Activated gamma-delta T cell (primary cell): Measurements from ENCODE around the gene MXI1.
"Not testable (repeated sequence)": the region's sequence is repeated elsewhere in the genome, so short reads cannot be mapped to it uniquely, and the experiment has no call there.

ENCODE experiments used
- DNase-seq: peaks from one replicate; lab custom pipeline; 2025; lab: John Stamatoyannopoulos, UW

MXI1 gene

GRCh38 chr10:110317866-110318850 is 110.8 kb downstream of the MXI1 start:
- no peak for DNase-seq

GRCh38 chr10:110321869-110322620 is 114.6 kb downstream of the MXI1 start:
- no peak for DNase-seq

- DNase-seq: no peak
Measured at GRCh38 chr10:110323503-110323902, 116.1 kb downstream of the MXI1 start.

- no peak for DNase-seq
Measured at GRCh38 chr10:110324201-110324804, 116.9 kb downstream of the MXI1 start.

GRCh38 chr10:110324805-110325280 is 117.4 kb downstream of the MXI1 start:
- DNase-seq: no peak

GRCh38 chr10:110326351-110327032 is 119.1 kb downstream of the MXI1 start:
- DNase-seq: no peak

GRCh38 chr10:110327262-110327914 is 120.0 kb downstream of the MXI1 start:
- DNase-seq: no peak

GRCh38 chr10:110330675-110331074 is 123.3 kb downstream of the MXI1 start:
- no peak for DNase-seq

- DNase-seq: not testable (repeated sequence)
Measured at GRCh38 chr10:110331226-110331795, 123.9 kb downstream of the MXI1 start.

- no peak for DNase-seq
Measured at GRCh38 chr10:110334061-110334656, 126.8 kb downstream of the MXI1 start.

GRCh38 chr10:110335314-110336064 is 128.1 kb downstream of the MXI1 start:
- no peak for DNase-seq

- DNase-seq: no peak
Measured at GRCh38 chr10:110336111-110336721, 128.8 kb downstream of the MXI1 start.
